Endothelial cell of umbilical vein (primary cell): ENCODE results near the gene DAPK2. TPM values are rescaled to one million over a fixed set of nuclear protein-coding genes. Genes with fewer than 3 reads are reported as not detected.

ENCODE experiments used
- BruUV-seq: library from RNA; stranded (reverse); fragments of 400-500 nt; replicated peaks from 2 replicates; lab custom pipeline; 2021; lab: Mats Ljungman, UMichigan
- CTCF ChIA-PET: fragments of 300-600, 350-600 bp; sonication (Branson Sonifier 250); formaldehyde crosslinking; loops from one replicate; lab custom pipeline; 2021; ENCODE audit warnings: antibody characterized with exemption, inconsistent platforms; lab: Charles Lee
- POLR2A ChIA-PET: fragments of 300-600, 350-600 bp; sonication (Branson Sonifier 250); formaldehyde crosslinking; loops from one replicate; lab custom pipeline; 2021; ENCODE audit warnings: antibody characterized with exemption, inconsistent platforms; lab: Charles Lee
- DNase-seq: peaks from one replicate; pipeline ENCODE4 v3.0.0-alpha.2; 2011; ENCODE audit warnings: low read depth, low spot score
- FAIRE-seq: peaks from 2 replicates; lab custom pipeline; 2011; peaks lifted over from hg19 to GRCh38; lab: Jason Lieb, UNC
- H2AFZ ChIP-seq: 2 replicates; pipeline ENCODE4 v1.6.0; 2012; ENCODE audit warnings: low read depth, low read length, control low read depth, inconsistent platforms
- H3K27ac ChIP-seq: 2 replicates; pipeline ENCODE4 v1.5.1; 2011; ENCODE audit warnings: low read depth, mild to moderate bottlenecking, control low read depth, low read length, moderate library complexity; ENCODE audit not compliant: insufficient read depth
- H3K27me3 ChIP-seq, 2 experiments: 2 replicates each; pipeline versions ENCODE4 v1.6.0 to v1.6.1; 2011; ENCODE audit warnings: low read length in 2 of 2, mixed read lengths in 1 of 2; ENCODE audit not compliant: control insufficient read depth in 2 of 2, insufficient read depth in 2 of 2
- H3K36me3 ChIP-seq, 2 experiments: 2 replicates in 1 of 2; 3 replicates in 1 of 2; pipeline ENCODE4 v1.5.1; 2011; ENCODE audit warnings: low read length in 2 of 2, mild to moderate bottlenecking in 1 of 2, moderate library complexity in 1 of 2; ENCODE audit not compliant: control insufficient read depth in 2 of 2, insufficient read depth in 2 of 2; ENCODE audit errors: extremely low read depth in 1 of 2
- H3K4me1 ChIP-seq: 3 replicates; pipeline ENCODE4 v1.5.1; 2011; ENCODE audit warnings: mild to moderate bottlenecking, low read length; ENCODE audit not compliant: control insufficient read depth, insufficient read depth; ENCODE audit errors: extremely low read depth
- H3K4me2 ChIP-seq: 2 replicates; pipeline ENCODE4 v1.6.1; 2011; ENCODE audit warnings: low read length, control low read depth, mixed read lengths; ENCODE audit not compliant: insufficient read depth
- H3K4me3 ChIP-seq, 3 experiments: fragments of 200-600 bp in 1 of 3; sonication (generic), shearing (Covaris generic) in 1 of 3; replicated peaks in 1 of 3; 2 replicates each; pipeline ENCODE4 v1.5.1; 2011 to 2016; ENCODE audit warnings: control low read depth in 3 of 3, low read length in 3 of 3, mild to moderate bottlenecking in 2 of 3, inconsistent platforms in 1 of 3, low read depth in 1 of 3, moderate library complexity in 1 of 3; ENCODE audit not compliant: insufficient read depth in 1 of 3
- H3K79me2 ChIP-seq: 2 replicates; pipeline ENCODE4 v1.6.0; 2012; ENCODE audit warnings: low read length, inconsistent platforms; ENCODE audit not compliant: control insufficient read depth, insufficient read depth
- H3K9ac ChIP-seq: replicated peaks from 2 replicates; pipeline ENCODE3; 2011; ENCODE audit warnings: low read length, control low read depth; ENCODE audit not compliant: insufficient read depth; ENCODE audit errors: extremely low read depth
- H3K9me1 ChIP-seq: replicated peaks from 3 replicates; pipeline ENCODE4 v1.6.0; 2011; ENCODE audit warnings: mild to moderate bottlenecking, low read length; ENCODE audit not compliant: control insufficient read depth, insufficient read depth; ENCODE audit errors: extremely low read depth
- H3K9me3 ChIP-seq: replicated peaks from 2 replicates; pipeline ENCODE4 v1.5.1; 2012; ENCODE audit warnings: low read length, inconsistent platforms; ENCODE audit not compliant: control insufficient read depth, insufficient read depth
- H4K20me1 ChIP-seq: replicated peaks from 2 replicates; pipeline ENCODE3; 2011; ENCODE audit warnings: mild to moderate bottlenecking, low read length; ENCODE audit not compliant: control insufficient read depth, insufficient read depth; ENCODE audit errors: extremely low read depth
- EZH2 ChIP-seq: IDR thresholded peaks from 2 replicates; pipeline ENCODE4 v1.6.1; 2012; ENCODE audit warnings: borderline replicate concordance, low read depth, mild to moderate bottlenecking, moderate library complexity, low read length, inconsistent platforms; ENCODE audit not compliant: severe bottlenecking
- FOS ChIP-seq: IDR thresholded peaks from 2 replicates; pipeline ENCODE4 v1.6.1; 2011; ENCODE audit warnings: mild to moderate bottlenecking, low read length, moderate library complexity, borderline replicate concordance; ENCODE audit not compliant: insufficient read depth
- GATA2 ChIP-seq: IDR thresholded peaks from 2 replicates; pipeline ENCODE4 v1.7.0; 2011; ENCODE audit warnings: low read depth, mild to moderate bottlenecking, moderate library complexity, mixed read lengths, low read length; ENCODE audit not compliant: insufficient read length, insufficient read depth
- JUN ChIP-seq: IDR thresholded peaks from 2 replicates; pipeline ENCODE4 v1.6.1; 2011; ENCODE audit warnings: borderline replicate concordance, low read depth; ENCODE audit not compliant: insufficient read length, insufficient read depth
- MAX ChIP-seq: IDR thresholded peaks from 2 replicates; pipeline ENCODE4 v1.6.1; 2011; ENCODE audit not compliant: insufficient read depth, insufficient read length
- MYC ChIP-seq: IDR thresholded peaks from one replicate; pipeline ENCODE4 v1.6.1; 2011; ENCODE audit warnings: mild to moderate bottlenecking, low read depth, low read length
- POLR2A ChIP-seq: IDR thresholded peaks from 2 replicates; pipeline ENCODE4 v1.6.1; 2012; ENCODE audit warnings: low read depth, mild to moderate bottlenecking, control low read depth, low read length
- POLR2AphosphoS5 ChIP-seq: IDR thresholded peaks from 2 replicates; pipeline ENCODE4 v1.6.1; 2012; ENCODE audit warnings: low read depth, mild to moderate bottlenecking, control low read depth, low read length, moderate library complexity; ENCODE audit not compliant: insufficient read depth
- dilution Hi-C: fragments of 300-500 bp; cut with MboI; formaldehyde crosslinking; loops from one replicate; pipeline ENCODE4 v1.15.0; 2019; ENCODE audit warnings: low sequenced_read_pairs; ENCODE audit not compliant: extremely low pct_ligation_motif_present
- intact Hi-C: fragments of 100-400 bp; cut with micrococcal nuclease; formaldehyde crosslinking; loops from one replicate; pipeline ENCODE4 v1.10.0; 2022
- polyA plus RNA-seq, 4 experiments: library from polyadenylated mRNA; depleted of rRNA in 3 of 4; stranded (reverse) in 3 of 4; unstranded in 1 of 4; fragments of >200 nt; gene quantifications; 2 replicates each; pipeline versions ENCODE4 v1.2.1 to v1.2.3, GENCODE V29; 2011 to 2012; ENCODE audit warnings: missing spikeins in 1 of 4
- total RNA-seq: library from RNA; stranded (reverse); gene quantifications from 2 replicates; pipeline ENCODE4 v1.2.3, GENCODE V29; 2021
- TF ChIP-seq, protein P1 (sequence below), 2 donors: IDR thresholded peaks; 1 replicate in 1 of 2; 2 replicates in 1 of 2; pipeline ENCODE4 v1.5.1; 2011; ENCODE audit warnings: low read length in 2 of 2, mild to moderate bottlenecking in 2 of 2, moderate library complexity in 2 of 2, control low read depth in 1 of 2, inconsistent platforms in 1 of 2, low read depth in 1 of 2; ENCODE audit not compliant: insufficient read depth in 1 of 2; ENCODE audit errors: extremely low read depth in 1 of 2

The DAPK2 gene
- total and polyA plus RNA-seq, 2 donors (not counting 3 experiments of a cell fraction or from before 2014, with no cell fraction given), result 2.8 to 6.7 TPM

GRCh38 chr15:63922261-63922904 lies 123.9 kb downstream of the DAPK2 start:
- CTCF ChIA-PET, result interaction anchor here (0.6 to 1.6 kb wide), 3 partner anchors 24 to 124 kb away, joined by 3 read pairs; partner anchors contain the start of gene DAPK2
- FAIRE-seq, result no peak
- dilution Hi-C loops, result no loop called here

More at GRCh38 chr15:63922261-63922904, 123.9 kb downstream of the DAPK2 start:
- no peaks in the 10 kb centered on the region for H3K36me3 ChIP-seq
- H3K27ac ChIP-seq, result no peak overlapping the region
- intact Hi-C loops, result no loop called here
- POLR2A ChIA-PET, result no interaction called here
- H3K4me3 ChIP-seq, result no peak overlapping the region
- H3K9me1 ChIP-seq, result no peaks in the 10 kb centered on the region
- no peak overlapping the region for H3K4me2 ChIP-seq
- DNase-seq, result no peak
- no peaks in the 10 kb centered on the region for H4K20me1 ChIP-seq
- BruUV-seq, result no TSS peak
- H2AFZ ChIP-seq, result no peak overlapping the region
- peaks cover 0 to 4% of the 10 kb centered on the region in 2 experiments for H3K27me3 ChIP-seq
- H3K4me1 ChIP-seq, result no peaks in the 10 kb centered on the region
- H3K9me3 ChIP-seq, result no peaks in the 10 kb centered on the region
- TF ChIP-seq MAX, result no peak
- TF ChIP-seq FOS, result no peak
- TF ChIP-seq EZH2, result no peak
- no peak for TF ChIP-seq GATA2
- no peak for TF ChIP-seq POLR2A
- no peak for TF ChIP-seq POLR2AphosphoS5
- no peak for TF ChIP-seq JUN
- TF ChIP-seq, protein P1, sequence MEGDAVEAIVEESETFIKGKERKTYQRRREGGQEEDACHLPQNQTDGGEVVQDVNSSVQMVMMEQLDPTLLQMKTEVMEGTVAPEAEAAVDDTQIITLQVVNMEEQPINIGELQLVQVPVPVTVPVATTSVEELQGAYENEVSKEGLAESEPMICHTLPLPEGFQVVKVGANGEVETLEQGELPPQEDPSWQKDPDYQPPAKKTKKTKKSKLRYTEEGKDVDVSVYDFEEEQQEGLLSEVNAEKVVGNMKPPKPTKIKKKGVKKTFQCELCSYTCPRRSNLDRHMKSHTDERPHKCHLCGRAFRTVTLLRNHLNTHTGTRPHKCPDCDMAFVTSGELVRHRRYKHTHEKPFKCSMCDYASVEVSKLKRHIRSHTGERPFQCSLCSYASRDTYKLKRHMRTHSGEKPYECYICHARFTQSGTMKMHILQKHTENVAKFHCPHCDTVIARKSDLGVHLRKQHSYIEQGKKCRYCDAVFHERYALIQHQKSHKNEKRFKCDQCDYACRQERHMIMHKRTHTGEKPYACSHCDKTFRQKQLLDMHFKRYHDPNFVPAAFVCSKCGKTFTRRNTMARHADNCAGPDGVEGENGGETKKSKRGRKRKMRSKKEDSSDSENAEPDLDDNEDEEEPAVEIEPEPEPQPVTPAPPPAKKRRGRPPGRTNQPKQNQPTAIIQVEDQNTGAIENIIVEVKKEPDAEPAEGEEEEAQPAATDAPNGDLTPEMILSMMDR (IDR thresholded peaks at IDR 0.05; ENCODE audit: extremely low read depth in 1 of 2, insufficient read depth in 1 of 2, low read depth in 1 of 2, low read length in 2 of 2), result no peak
- TF ChIP-seq MYC, result no peak
- no peaks in the 10 kb centered on the region for H3K79me2 ChIP-seq
- no peak overlapping the region for H3K9ac ChIP-seq
